PC-9 (cell line): Measurements from ENCODE around the gene TLN1. TPM values are rescaled to one million over a fixed set of nuclear protein-coding genes. Genes with fewer than 3 reads are reported as not detected.
A peak's percentile ranks its signal among the peaks of the same experiment; 100 is the strongest.

Source experiments
- BruUV-seq: library from RNA; stranded (reverse); fragments of 400-500 nt; replicated peaks from 2 replicates; lab custom pipeline; 2021; lab: Mats Ljungman, UMichigan
- CTCF ChIA-PET: fragments of 300-600 bp; sonication (Branson Sonifier 250); formaldehyde crosslinking; loops from one replicate; lab custom pipeline; 2022; ENCODE audit warnings: antibody characterized with exemption; lab: Charles Lee
- POLR2A ChIA-PET: fragments of 300-600 bp; sonication (Branson Sonifier 250); formaldehyde crosslinking; loops from one replicate; lab custom pipeline; 2022; ENCODE audit warnings: antibody characterized with exemption; ENCODE audit not compliant: unreplicated experiment; lab: Charles Lee
- DNase-seq, 2 experiments: peaks; one replicate each; pipeline versions ENCODE4 v3.0.0 to v3.0.0-alpha.2; 2015 to 2022; ENCODE audit warnings: mixed read lengths in 1 of 2
- H2AFZ ChIP-seq: fragments of 200-600 bp; sonication (generic); 2 replicates; pipeline ENCODE4 v1.8.1; 2017; ENCODE audit warnings: antibody characterized with exemption
- H3F3A ChIP-seq: fragments of 200-600 bp; sonication (generic); 2 replicates; pipeline ENCODE4 v1.8.1; 2017; ENCODE audit warnings: antibody characterized with exemption, mild to moderate bottlenecking, low read depth; ENCODE audit not compliant: insufficient read depth
- H3K27ac ChIP-seq: fragments of 200-600 bp; sonication (generic); 2 replicates; pipeline ENCODE4 v1.6.1; 2016; ENCODE audit warnings: mixed run types
- H3K27me3 ChIP-seq: fragments of 200-600 bp; sonication (generic); 2 replicates; pipeline ENCODE4 v1.6.1; 2016; ENCODE audit warnings: low read depth, mixed run types; ENCODE audit not compliant: insufficient read depth
- H3K36me3 ChIP-seq: fragments of 200-600 bp; sonication (generic); 2 replicates; pipeline ENCODE4 v1.6.1; 2016; ENCODE audit warnings: low read depth, mixed run types
- H3K4me1 ChIP-seq: fragments of 200-600 bp; sonication (generic); replicated peaks from 2 replicates; pipeline ENCODE4 v1.6.1; 2016; ENCODE audit warnings: mixed run types; ENCODE audit not compliant: insufficient read depth
- H3K4me2 ChIP-seq: fragments of 200-600 bp; sonication (generic); 2 replicates; pipeline ENCODE4 v1.6.1; 2017; ENCODE audit warnings: mixed run types
- H3K4me3 ChIP-seq: fragments of 200-600 bp; sonication (generic); 2 replicates; pipeline ENCODE4 v1.6.1; 2016; ENCODE audit warnings: mixed run types
- H3K79me2 ChIP-seq: fragments of 200-600 bp; sonication (generic); 2 replicates; pipeline ENCODE4 v1.6.1; 2017; ENCODE audit warnings: low read depth, mixed run types
- H3K9me2 ChIP-seq: fragments of 200-600 bp; sonication (generic); 2 replicates; pipeline ENCODE4 v1.8.1; 2017; ENCODE audit warnings: mild to moderate bottlenecking; ENCODE audit not compliant: insufficient read depth
- H3K9me3 ChIP-seq: fragments of 200-600 bp; sonication (generic); 2 replicates; pipeline ENCODE4 v1.8.1; 2016; ENCODE audit warnings: low read depth; ENCODE audit not compliant: insufficient read depth
- H4K20me1 ChIP-seq: fragments of 200-600 bp; sonication (generic); 2 replicates; pipeline ENCODE4 v1.8.1; 2017; ENCODE audit not compliant: insufficient read depth
- EZH2 ChIP-seq: fragments of 200-600 bp; sonication (generic); IDR thresholded peaks from 2 replicates; pipeline ENCODE4 v1.8.0; 2017; ENCODE audit warnings: antibody characterized with exemption, low read depth
- intact Hi-C: fragments of 100-400 bp; cut with micrococcal nuclease; formaldehyde crosslinking; loops from one replicate; pipeline ENCODE4 v1.10.0; 2022; ENCODE audit not compliant: unreplicated experiment
- total RNA-seq: library from RNA; stranded (reverse); gene quantifications from 2 replicates; pipeline ENCODE4 v1.2.3, GENCODE V29; 2021
- TF ChIP-seq, protein P1 (sequence below): fragments of 200-600 bp; sonication (generic); conservative IDR thresholded peaks from 2 replicates; pipeline ENCODE4 v1.6.1; 2017; ENCODE audit warnings: mixed run types, antibody characterized with exemption, mild to moderate bottlenecking, moderate library complexity

The TLN1 gene
- total RNA-seq, 1 experiment from 2014 or later = 101 TPM

DNA sequence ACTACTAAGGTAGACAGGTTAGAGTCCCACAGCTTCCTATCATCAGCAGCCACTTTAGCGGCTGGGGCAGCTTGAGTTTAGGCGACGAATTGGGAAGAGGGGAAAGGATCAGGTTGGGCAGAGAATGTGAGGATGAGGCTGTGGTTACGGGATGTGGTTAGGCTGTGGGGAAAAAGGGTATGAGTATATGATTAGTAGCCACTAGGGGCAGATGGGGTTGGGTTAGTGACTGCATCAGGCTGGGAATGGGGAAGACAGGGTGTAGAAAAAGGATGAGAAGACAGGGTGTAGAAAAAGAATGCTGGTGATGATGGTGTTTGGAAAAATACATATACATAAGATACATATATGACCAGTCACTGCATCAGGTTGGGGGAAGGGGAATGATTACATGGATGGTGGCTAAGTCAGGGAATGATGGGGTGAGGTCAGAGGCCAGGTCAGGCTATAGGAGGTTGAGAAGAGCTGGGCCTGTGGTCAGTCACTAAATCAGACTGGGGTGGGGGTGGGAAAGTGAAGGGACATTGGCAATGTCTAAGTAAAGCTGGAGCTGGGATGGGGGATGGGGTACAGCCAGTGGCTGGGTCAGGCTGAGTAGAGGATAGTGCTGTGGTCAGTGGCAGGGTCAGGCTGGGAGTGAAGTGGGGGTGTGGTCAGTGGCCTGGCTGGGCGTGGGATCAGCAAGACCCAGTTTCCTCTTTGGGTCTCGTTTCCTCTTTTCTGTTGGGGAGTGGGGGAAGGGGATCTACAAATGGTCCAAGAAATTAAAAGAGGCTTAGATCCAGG lies 2.1 kb downstream of the TLN1 start:
- intact Hi-C loops = loop anchor here (5.0 to 10.0 kb wide), 2 partner anchors 128 to 245 kb away; no protein-coding TSS in a partner anchor
- Histone ChIP-seq H3K4me3 (peak overlapping the region; percentile 86; the same call in 1 of the 2 replicates), H3K9me2 (no peaks in the 10 kb centered on the region), H3K36me3 (0 out of 2 replicates have a peak, but pooled peaks cover 2% of the 10 kb centered on the region), H3K79me2 (peaks cover 62% of the 10 kb centered on the region), H3K27me3 (no peaks in the 10 kb centered on the region), H3K4me2 (peak overlapping the region; percentile 89), H3K9me3 (no peaks in the 10 kb centered on the region), H3F3A (peaks cover 28% of the 10 kb centered on the region), H2AFZ (no peak overlapping the region), H3K27ac (no peak overlapping the region), H4K20me1 (peaks cover 6% of the 10 kb centered on the region; the same call in 1 of the 2 replicates), H3K4me1 (peaks cover 48% of the 10 kb centered on the region)
- POLR2A ChIA-PET = interaction anchor here (0.5 kb wide), 1 partner anchor 65 kb away, joined by 3 read pairs; the partner anchor contains the start of gene ARHGEF39
- CTCF ChIA-PET = interaction anchor here (0.8 kb wide), 1 partner anchor 69 kb away, joined by 4 read pairs; no protein-coding TSS in a partner anchor
- peak in 1 of 2 experiments; percentile 37 for DNase-seq
- BruUV-seq = TSS peak; percentile 66
- no peak for TF ChIP-seq EZH2
- TF ChIP-seq, protein P1, sequence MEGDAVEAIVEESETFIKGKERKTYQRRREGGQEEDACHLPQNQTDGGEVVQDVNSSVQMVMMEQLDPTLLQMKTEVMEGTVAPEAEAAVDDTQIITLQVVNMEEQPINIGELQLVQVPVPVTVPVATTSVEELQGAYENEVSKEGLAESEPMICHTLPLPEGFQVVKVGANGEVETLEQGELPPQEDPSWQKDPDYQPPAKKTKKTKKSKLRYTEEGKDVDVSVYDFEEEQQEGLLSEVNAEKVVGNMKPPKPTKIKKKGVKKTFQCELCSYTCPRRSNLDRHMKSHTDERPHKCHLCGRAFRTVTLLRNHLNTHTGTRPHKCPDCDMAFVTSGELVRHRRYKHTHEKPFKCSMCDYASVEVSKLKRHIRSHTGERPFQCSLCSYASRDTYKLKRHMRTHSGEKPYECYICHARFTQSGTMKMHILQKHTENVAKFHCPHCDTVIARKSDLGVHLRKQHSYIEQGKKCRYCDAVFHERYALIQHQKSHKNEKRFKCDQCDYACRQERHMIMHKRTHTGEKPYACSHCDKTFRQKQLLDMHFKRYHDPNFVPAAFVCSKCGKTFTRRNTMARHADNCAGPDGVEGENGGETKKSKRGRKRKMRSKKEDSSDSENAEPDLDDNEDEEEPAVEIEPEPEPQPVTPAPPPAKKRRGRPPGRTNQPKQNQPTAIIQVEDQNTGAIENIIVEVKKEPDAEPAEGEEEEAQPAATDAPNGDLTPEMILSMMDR = peak; percentile 57

DNA sequence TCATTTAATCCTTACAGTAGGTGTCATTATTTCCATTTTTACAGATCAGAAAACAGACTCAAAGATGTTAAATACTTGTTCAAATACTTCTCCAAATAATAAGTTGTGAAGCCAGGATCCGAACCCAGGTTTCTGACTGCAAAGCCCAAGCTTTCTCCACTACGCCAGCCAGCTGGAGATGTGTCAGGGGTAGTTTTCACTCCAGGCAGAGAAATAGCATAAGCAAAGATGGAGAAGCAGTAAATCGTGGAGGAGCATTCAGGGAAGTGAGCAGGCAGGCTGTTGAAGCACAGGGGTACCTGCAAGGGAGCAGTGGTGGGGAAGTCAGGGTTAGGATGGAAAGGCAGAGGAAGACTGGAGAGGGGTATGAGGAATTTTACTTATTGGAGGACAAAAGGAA lies 2.9 kb downstream of the TLN1 start:
- peaks cover 44% of the 10 kb centered on the region for H3K4me1 ChIP-seq
- H3K9me3 ChIP-seq = no peaks in the 10 kb centered on the region
- peaks cover 56% of the 10 kb centered on the region for H3K79me2 ChIP-seq
- H4K20me1 ChIP-seq = peaks cover 6% of the 10 kb centered on the region; the same call in 1 of the 2 replicates
- H3K27ac ChIP-seq = no peak overlapping the region
- H3K4me2 ChIP-seq = peak overlapping the region; percentile 46; the same call in 1 of the 2 replicates
- no peak for DNase-seq
- H2AFZ ChIP-seq = no peak overlapping the region
- peaks cover 28% of the 10 kb centered on the region for H3F3A ChIP-seq
- intact Hi-C loops = no loop called here
- H3K36me3 ChIP-seq = no peaks in the 10 kb centered on the region
- no TSS peak for BruUV-seq
- no peaks in the 10 kb centered on the region for H3K27me3 ChIP-seq
- no peaks in the 10 kb centered on the region for H3K9me2 ChIP-seq
- TF ChIP-seq, protein P1 = no peak
- no peak for TF ChIP-seq EZH2
- CTCF ChIA-PET = no interaction called here
- POLR2A ChIA-PET = interaction anchor here (1.7 kb wide), 1 partner anchor 17 kb away, joined by 24 read pairs; no protein-coding TSS in a partner anchor
- H3K4me3 ChIP-seq = no peak overlapping the region

DNA sequence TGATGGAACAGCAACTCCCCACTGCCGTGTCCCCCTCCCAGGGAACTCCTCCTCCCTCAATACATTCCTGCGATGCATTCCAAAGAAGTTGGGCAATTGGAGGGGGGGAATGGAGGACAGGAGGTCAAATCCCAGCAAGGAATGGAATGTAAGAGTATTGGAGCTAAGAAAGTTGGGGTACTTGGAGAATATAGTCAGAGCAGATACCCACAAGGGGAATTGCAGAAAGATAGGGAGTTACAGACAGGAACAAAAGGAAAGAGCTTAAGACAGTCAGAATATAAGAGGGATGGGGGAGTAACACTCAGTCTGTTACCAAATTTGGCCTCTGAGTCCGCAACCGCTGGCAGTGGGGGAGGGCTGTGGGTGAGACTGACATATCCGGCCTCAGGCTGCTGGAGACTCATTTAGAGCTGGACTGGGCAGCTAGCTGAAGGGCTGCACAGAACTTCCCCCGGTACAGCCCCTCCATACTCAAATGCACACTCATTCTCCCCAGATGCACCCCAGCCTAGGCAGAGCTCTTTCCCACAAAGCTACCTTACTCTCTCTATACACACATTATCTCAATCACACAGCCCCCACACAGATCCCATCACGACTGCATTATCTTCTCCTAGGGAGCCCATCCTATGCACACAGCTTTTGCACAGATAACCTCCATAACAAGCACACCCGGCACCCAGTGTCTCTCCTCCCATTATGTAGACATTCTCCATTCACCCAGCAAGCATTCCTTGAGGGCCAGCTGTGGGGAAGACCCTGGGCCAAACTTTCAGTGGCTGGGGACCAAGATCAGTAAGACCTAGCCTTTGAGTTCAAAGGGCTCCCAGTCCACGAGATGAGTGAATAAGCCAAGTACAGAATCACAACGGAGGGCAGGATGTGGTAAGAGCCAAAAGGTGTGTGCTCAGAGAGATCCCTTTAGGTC lies 3.7 kb downstream of the TLN1 start:
- Histone ChIP-seq H3K36me3 (no peaks in the 10 kb centered on the region), H3K79me2 (peaks cover 49% of the 10 kb centered on the region), H2AFZ (no peak overlapping the region), H3K4me3 (no peak overlapping the region), H3K27me3 (no peaks in the 10 kb centered on the region), H3K4me1 (peaks cover 36% of the 10 kb centered on the region), H3F3A (peaks cover 21% of the 10 kb centered on the region), H3K9me2 (no peaks in the 10 kb centered on the region), H3K27ac (no peak overlapping the region), H4K20me1 (peaks cover 6% of the 10 kb centered on the region; the same call in 1 of the 2 replicates), H3K4me2 (peak overlapping the region; percentile 46), H3K9me3 (no peaks in the 10 kb centered on the region)
- ChIA-PET CTCF (interaction anchor here (0.7 to 1.2 kb wide), 5 partner anchors 14 to 67 kb away, joined by 3 to 5 read pairs (median 4); partner anchors contain the start of gene ARHGEF39), POLR2A (interaction anchor here (0.6 to 1.7 kb wide), 4 partner anchors 16 to 822 kb away, joined by 3 to 24 read pairs (median 4); no protein-coding TSS in a partner anchor)
- TF ChIP-seq, protein P1 = no peak
- no peak for TF ChIP-seq EZH2
- BruUV-seq = no TSS peak
- DNase-seq = peak in 1 of 2 experiments; percentile 53
- intact Hi-C loops = no loop called here
